ENCODE data around the gene NF2. TPM values are rescaled to one million over a fixed set of nuclear protein-coding genes. Genes with fewer than 3 reads are reported as not detected.

The NF2 gene
- total RNA-seq, 1 donor from 2014 or later, result 29.2 TPM

DNA sequence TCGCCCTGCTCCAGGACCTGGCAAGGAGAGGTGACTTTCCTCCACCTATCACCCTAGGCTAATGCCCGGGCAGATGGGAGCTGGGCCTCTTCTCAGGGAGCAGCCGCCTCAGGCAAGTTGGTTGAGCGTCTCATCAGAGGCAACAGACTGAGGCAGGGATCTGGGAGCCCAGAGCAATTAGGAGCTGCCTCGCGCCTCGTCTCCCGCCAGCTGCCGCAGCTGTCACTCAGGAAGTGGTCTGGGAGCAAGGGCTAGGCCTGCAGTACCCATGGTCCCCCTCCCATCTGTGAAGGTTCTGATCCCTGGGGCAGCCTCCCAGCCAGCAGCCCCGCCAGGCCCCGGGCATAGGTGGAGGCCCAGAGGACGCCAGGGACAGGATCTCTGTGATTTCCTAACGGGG lies 111.8 kb downstream of the NF2 start:
- H3K9ac ChIP-seq (ENCODE audit: low read depth in 1 of 3, low read length in 3 of 3), result no peak overlapping the region
- no peak overlapping the region for H3K4me3 ChIP-seq (ENCODE audit: low read length in 3 of 3)
- no peaks in the 10 kb centered on the region for H3K36me3 ChIP-seq (ENCODE audit: control insufficient read depth in 3 of 3, insufficient read depth in 3 of 3, low read length in 3 of 3)
- peaks cover 19 to 44% (median 39%) of the 10 kb centered on the region in 3 donors for H3K27me3 ChIP-seq (ENCODE audit: control insufficient read depth in 3 of 3, insufficient read depth in 3 of 3, low read length in 3 of 3)
- H3K9me3 ChIP-seq (ENCODE audit: control insufficient read depth in 3 of 3, low read length in 3 of 3), result no peaks in the 10 kb centered on the region
- H3K27ac ChIP-seq (ENCODE audit: low read depth, low read length), result no peak overlapping the region
- peaks cover 7 to 18% (median 9%) of the 10 kb centered on the region in 3 donors for H3K4me1 ChIP-seq (ENCODE audit: control insufficient read depth in 3 of 3, insufficient read depth in 3 of 3, low read length in 3 of 3)

DNA sequence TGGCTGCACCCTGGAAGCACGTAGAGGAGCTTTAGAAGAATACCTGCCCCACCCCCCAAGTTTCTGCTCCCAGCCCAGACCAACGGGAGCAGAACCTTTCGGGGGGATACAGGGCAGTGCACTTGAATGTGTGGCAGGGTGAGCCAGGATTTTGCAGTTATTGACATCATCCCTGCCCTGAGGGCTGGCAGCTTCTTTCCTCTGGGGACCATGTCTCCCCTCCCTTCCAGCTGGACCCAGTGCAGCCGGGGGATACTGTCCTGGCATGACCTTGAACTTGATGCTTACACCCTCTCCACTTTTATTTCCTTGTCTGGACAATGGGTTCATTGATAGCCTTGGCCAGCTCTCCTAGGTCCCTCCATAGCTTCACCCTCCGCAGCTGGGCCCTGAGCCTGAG lies 112.3 kb downstream of the NF2 start:
- no peak overlapping the region for H3K4me3 ChIP-seq (ENCODE audit: low read length in 3 of 3)
- no peaks in the 10 kb centered on the region for H3K36me3 ChIP-seq (ENCODE audit: control insufficient read depth in 3 of 3, insufficient read depth in 3 of 3, low read length in 3 of 3)
- H3K4me1 ChIP-seq (ENCODE audit: control insufficient read depth in 3 of 3, insufficient read depth in 3 of 3, low read length in 3 of 3), result peaks cover 4 to 14% (median 6%) of the 10 kb centered on the region in 3 donors
- no peak overlapping the region for H3K27ac ChIP-seq (ENCODE audit: low read depth, low read length)
- H3K9me3 ChIP-seq (ENCODE audit: control insufficient read depth in 3 of 3, low read length in 3 of 3), result no peaks in the 10 kb centered on the region
- peaks cover 20 to 44% (median 41%) of the 10 kb centered on the region in 3 donors for H3K27me3 ChIP-seq (ENCODE audit: control insufficient read depth in 3 of 3, insufficient read depth in 3 of 3, low read length in 3 of 3)
- no peak overlapping the region for H3K9ac ChIP-seq (ENCODE audit: low read depth in 1 of 3, low read length in 3 of 3)

DNA sequence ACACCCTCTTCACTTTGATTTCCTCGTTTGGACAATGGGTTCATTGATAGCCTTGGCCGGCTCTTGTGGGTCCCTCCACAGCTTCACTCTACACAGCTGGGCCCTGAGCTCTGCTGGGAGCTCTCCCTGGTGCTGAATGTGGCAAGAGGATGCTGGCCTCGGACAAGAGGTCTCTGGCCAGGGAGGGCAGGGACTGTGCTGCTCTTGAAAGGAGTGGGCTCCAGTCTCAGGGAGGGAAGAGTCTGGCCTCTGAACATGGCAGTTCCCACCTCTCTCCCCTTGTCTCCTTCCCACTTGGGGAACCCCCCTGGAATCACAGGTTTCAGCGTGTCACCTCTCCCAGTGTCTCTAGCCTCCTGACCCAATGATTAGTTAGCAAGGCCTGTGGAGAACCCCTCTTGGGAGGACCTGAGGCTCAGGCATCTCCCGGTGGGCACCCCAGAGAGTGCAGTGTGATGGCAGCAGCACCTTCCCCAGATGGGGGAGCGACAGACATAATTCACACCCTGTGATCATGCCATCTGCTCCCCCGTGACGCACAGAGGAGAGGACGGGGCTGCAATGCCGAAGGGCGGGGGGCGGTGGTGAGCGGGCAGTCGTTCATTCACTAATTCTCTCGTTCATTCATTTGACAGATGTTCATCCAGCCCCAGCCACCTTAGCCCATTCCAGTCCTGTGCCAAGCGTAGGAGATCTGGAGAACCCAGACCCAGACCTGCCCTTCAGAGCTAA lies 113.5 kb downstream of the NF2 start:
- H3K4me3 ChIP-seq (ENCODE audit: low read length in 3 of 3), result no peak overlapping the region
- peaks cover 29 to 54% (median 49%) of the 10 kb centered on the region in 3 donors for H3K27me3 ChIP-seq (ENCODE audit: control insufficient read depth in 3 of 3, insufficient read depth in 3 of 3, low read length in 3 of 3)
- peaks cover 0 to 4% (median 0%) of the 10 kb centered on the region in 3 donors for H3K4me1 ChIP-seq (ENCODE audit: control insufficient read depth in 3 of 3, insufficient read depth in 3 of 3, low read length in 3 of 3)
- H3K36me3 ChIP-seq (ENCODE audit: control insufficient read depth in 3 of 3, insufficient read depth in 3 of 3, low read length in 3 of 3), result no peaks in the 10 kb centered on the region
- no peak overlapping the region for H3K27ac ChIP-seq (ENCODE audit: low read depth, low read length)
- H3K9me3 ChIP-seq (ENCODE audit: control insufficient read depth in 3 of 3, low read length in 3 of 3), result no peaks in the 10 kb centered on the region
- H3K9ac ChIP-seq (ENCODE audit: low read depth in 1 of 3, low read length in 3 of 3), result no peak overlapping the region

GRCh38 chr22:29717789-29718188 lies 114.4 kb downstream of the NF2 start:
- H3K9me3 ChIP-seq (ENCODE audit: control insufficient read depth in 3 of 3, low read length in 3 of 3), result no peaks in the 10 kb centered on the region
- H3K27me3 ChIP-seq (ENCODE audit: control insufficient read depth in 3 of 3, insufficient read depth in 3 of 3, low read length in 3 of 3), result peaks cover 26 to 60% (median 55%) of the 10 kb centered on the region in 3 donors
- no peaks in the 10 kb centered on the region for H3K36me3 ChIP-seq (ENCODE audit: control insufficient read depth in 3 of 3, insufficient read depth in 3 of 3, low read length in 3 of 3)
- H3K9ac ChIP-seq (ENCODE audit: low read depth in 1 of 3, low read length in 3 of 3), result no peak overlapping the region
- H3K4me1 ChIP-seq (ENCODE audit: control insufficient read depth in 3 of 3, insufficient read depth in 3 of 3, low read length in 3 of 3), result peaks cover 0 to 4% (median 0%) of the 10 kb centered on the region in 3 donors
- no peak overlapping the region for H3K4me3 ChIP-seq (ENCODE audit: low read length in 3 of 3)
- no peak overlapping the region for H3K27ac ChIP-seq (ENCODE audit: low read depth, low read length)

DNA sequence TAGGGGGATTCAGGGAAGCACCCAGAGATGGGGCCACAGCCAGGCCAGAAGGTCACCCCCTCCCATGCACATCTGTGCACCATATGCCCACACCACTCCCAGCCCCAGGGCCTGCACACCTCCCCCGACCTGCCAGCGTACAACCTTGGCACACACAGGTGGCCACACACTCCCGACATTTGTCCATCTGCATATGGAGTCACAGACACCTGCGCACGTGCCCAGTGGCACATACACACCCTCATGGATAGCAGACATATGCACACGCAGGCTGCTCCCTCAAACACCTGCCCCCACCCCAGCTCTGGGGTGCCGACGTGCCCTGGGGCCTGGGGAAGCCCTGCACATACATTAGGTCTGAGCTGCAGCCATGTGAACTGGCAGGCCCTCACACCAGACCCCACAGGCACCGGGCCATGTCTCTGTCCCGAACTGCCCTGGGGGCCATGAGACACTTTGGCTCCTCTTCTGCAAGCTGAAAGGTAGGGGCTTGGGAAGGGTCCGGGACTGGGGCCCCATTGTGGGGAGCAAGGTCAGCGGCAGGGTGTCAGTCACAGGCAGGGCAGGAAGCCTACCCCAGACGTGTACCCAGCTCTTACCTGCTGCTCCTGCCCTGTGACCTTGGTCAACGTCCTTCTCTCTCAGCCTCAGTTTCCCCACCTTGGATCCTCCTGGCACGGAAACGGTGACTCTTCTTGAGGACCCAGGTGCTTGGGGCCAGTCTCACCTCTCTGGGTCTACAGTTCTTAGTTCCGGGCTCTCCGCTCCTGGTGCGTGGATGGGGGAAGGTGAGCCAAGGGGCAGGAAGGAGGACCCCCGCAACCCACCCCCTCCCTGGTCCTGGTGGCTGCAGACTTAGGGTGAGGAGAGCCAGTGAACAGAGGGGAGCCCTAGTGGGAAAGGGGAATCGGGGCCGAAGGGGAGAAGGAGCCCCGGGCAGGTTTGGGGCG lies 115.8 kb downstream of the NF2 start:
- H3K9me3 ChIP-seq (ENCODE audit: control insufficient read depth in 3 of 3, low read length in 3 of 3), result no peaks in the 10 kb centered on the region
- peaks cover 26 to 64% (median 49%) of the 10 kb centered on the region in 3 donors for H3K27me3 ChIP-seq (ENCODE audit: control insufficient read depth in 3 of 3, insufficient read depth in 3 of 3, low read length in 3 of 3)
- no peak overlapping the region for H3K4me3 ChIP-seq (ENCODE audit: low read length in 3 of 3)
- peaks cover 0 to 4% (median 0%) of the 10 kb centered on the region in 3 donors for H3K4me1 ChIP-seq (ENCODE audit: control insufficient read depth in 3 of 3, insufficient read depth in 3 of 3, low read length in 3 of 3)
- no peaks in the 10 kb centered on the region for H3K36me3 ChIP-seq (ENCODE audit: control insufficient read depth in 3 of 3, insufficient read depth in 3 of 3, low read length in 3 of 3)
- no peak overlapping the region for H3K9ac ChIP-seq (ENCODE audit: low read depth in 1 of 3, low read length in 3 of 3)
- no peak overlapping the region for H3K27ac ChIP-seq (ENCODE audit: low read depth, low read length)

- no peak within 1 kb of the TSS for H3K4me3 ChIP-seq (ENCODE audit: low read length in 3 of 3)
- no peak within 1 kb of the TSS for H3K9ac ChIP-seq (ENCODE audit: low read depth in 1 of 3, low read length in 3 of 3)
- no peaks in the 10 kb centered on the region for H3K36me3 ChIP-seq (ENCODE audit: control insufficient read depth in 3 of 3, insufficient read depth in 3 of 3, low read length in 3 of 3)
- H3K27ac ChIP-seq (ENCODE audit: low read depth, low read length), result no peak within 1 kb of the TSS
- peaks cover 26 to 59% (median 52%) of the 10 kb centered on the region in 3 donors for H3K27me3 ChIP-seq (ENCODE audit: control insufficient read depth in 3 of 3, insufficient read depth in 3 of 3, low read length in 3 of 3)
- H3K9me3 ChIP-seq (ENCODE audit: control insufficient read depth in 3 of 3, low read length in 3 of 3), result no peaks in the 10 kb centered on the region
- H3K4me1 ChIP-seq (ENCODE audit: control insufficient read depth in 3 of 3, insufficient read depth in 3 of 3, low read length in 3 of 3), result peaks cover 0 to 4% (median 0%) of the 10 kb centered on the region in 3 donors
Measured at GRCh38 chr22:29719899-29720645, 116.6 kb downstream of the NF2 start, which contains the start of gene CABP7. Gene CABP7, plus strand, starts transcription at chr22:29720003. Its CDS starts 422 bp downstream, at chr22:29720425.

DNA sequence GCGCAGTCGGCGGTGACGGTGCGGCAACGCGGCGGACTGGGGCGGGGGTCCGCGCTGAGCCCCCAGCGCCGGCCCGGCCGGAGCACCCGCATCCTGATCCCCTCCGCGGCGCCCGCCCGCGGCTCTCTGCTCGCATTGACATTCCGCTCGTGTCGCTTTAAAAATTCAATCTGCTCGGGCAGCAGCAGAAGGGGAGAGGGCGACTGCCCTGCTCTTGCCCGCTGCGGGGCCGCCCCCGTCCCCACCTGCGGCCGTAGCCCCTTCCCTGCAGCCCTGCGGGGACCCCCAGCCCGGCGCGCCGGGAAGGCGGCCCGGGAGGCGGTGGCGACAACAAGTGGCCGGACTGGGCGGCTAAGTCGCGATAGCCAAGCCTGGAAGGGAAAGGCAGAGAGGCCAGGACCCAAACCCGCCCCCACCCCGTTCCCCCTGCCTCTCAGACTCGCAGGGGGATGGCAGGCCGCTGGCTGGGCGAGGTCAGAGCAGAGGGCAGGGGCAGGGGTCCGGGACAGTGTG lies 117.4 kb downstream of the NF2 start:
- peaks cover 26 to 53% (median 52%) of the 10 kb centered on the region in 3 donors for H3K27me3 ChIP-seq (ENCODE audit: control insufficient read depth in 3 of 3, insufficient read depth in 3 of 3, low read length in 3 of 3)
- peaks cover 0 to 4% (median 0%) of the 10 kb centered on the region in 3 donors for H3K4me1 ChIP-seq (ENCODE audit: control insufficient read depth in 3 of 3, insufficient read depth in 3 of 3, low read length in 3 of 3)
- no peak overlapping the region for H3K27ac ChIP-seq (ENCODE audit: low read depth, low read length)
- no peaks in the 10 kb centered on the region for H3K9me3 ChIP-seq (ENCODE audit: control insufficient read depth in 3 of 3, low read length in 3 of 3)
- no peak overlapping the region for H3K9ac ChIP-seq (ENCODE audit: low read depth in 1 of 3, low read length in 3 of 3)
- H3K4me3 ChIP-seq (ENCODE audit: low read length in 3 of 3), result no peak overlapping the region
- no peaks in the 10 kb centered on the region for H3K36me3 ChIP-seq (ENCODE audit: control insufficient read depth in 3 of 3, insufficient read depth in 3 of 3, low read length in 3 of 3)

GRCh38 chr22:29722151-29722550 lies 118.7 kb downstream of the NF2 start:
- Histone ChIP-seq H3K36me3 (ENCODE audit: control insufficient read depth in 3 of 3, insufficient read depth in 3 of 3, low read length in 3 of 3) (no peaks in the 10 kb centered on the region), H3K9me3 (ENCODE audit: control insufficient read depth in 3 of 3, low read length in 3 of 3) (no peaks in the 10 kb centered on the region), H3K4me3 (ENCODE audit: low read length in 3 of 3) (no peak overlapping the region), H3K9ac (ENCODE audit: low read depth in 1 of 3, low read length in 3 of 3) (no peak overlapping the region), H3K27ac (ENCODE audit: low read depth, low read length) (no peak overlapping the region), H3K27me3 (ENCODE audit: control insufficient read depth in 3 of 3, insufficient read depth in 3 of 3, low read length in 3 of 3) (peaks cover 26 to 49% (median 48%) of the 10 kb centered on the region in 3 donors), H3K4me1 (ENCODE audit: control insufficient read depth in 3 of 3, insufficient read depth in 3 of 3, low read length in 3 of 3) (peaks cover 0 to 4% (median 0%) of the 10 kb centered on the region in 3 donors)

DNA sequence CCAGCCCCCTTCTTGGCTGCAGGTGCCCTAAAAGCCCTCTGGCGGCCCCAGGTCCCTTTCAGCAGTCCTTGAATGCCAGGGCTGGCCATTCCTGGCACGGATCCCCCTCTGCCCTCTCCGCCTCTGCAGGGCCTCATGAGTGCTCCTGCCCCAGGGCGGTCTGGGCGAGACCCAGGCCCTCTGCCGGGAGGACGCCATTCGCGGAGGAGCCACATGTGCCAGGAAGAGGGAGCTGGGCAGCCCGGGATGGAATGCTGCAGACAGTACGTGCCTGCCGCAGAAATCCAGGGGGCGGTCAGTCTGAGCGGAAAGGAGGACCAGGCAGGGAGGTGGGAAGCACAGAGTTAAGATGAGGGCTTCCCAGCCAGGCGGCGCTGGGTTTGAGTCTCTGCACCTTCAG lies 119.2 kb downstream of the NF2 start:
- Histone ChIP-seq H3K27me3 (ENCODE audit: control insufficient read depth in 3 of 3, insufficient read depth in 3 of 3, low read length in 3 of 3) (peaks cover 26 to 48% (median 45%) of the 10 kb centered on the region in 3 donors), H3K27ac (ENCODE audit: low read depth, low read length) (no peak overlapping the region), H3K9me3 (ENCODE audit: control insufficient read depth in 3 of 3, low read length in 3 of 3) (no peaks in the 10 kb centered on the region), H3K4me3 (ENCODE audit: low read length in 3 of 3) (no peak overlapping the region), H3K36me3 (ENCODE audit: control insufficient read depth in 3 of 3, insufficient read depth in 3 of 3, low read length in 3 of 3) (no peaks in the 10 kb centered on the region), H3K9ac (ENCODE audit: low read depth in 1 of 3, low read length in 3 of 3) (no peak overlapping the region), H3K4me1 (ENCODE audit: control insufficient read depth in 3 of 3, insufficient read depth in 3 of 3, low read length in 3 of 3) (peaks cover 0 to 4% (median 0%) of the 10 kb centered on the region in 3 donors)
